GM12801 (cell line): ENCODE measurements around the gene PCIF1.

Experiments used
- TF ChIP-seq, protein P1 (sequence below): IDR thresholded peaks from one replicate; pipeline ENCODE4 v1.5.1; 2011; ENCODE audit warnings: control low read depth; ENCODE audit not compliant: insufficient read length; ENCODE audit errors: extremely low read depth

PCIF1 gene

DNA sequence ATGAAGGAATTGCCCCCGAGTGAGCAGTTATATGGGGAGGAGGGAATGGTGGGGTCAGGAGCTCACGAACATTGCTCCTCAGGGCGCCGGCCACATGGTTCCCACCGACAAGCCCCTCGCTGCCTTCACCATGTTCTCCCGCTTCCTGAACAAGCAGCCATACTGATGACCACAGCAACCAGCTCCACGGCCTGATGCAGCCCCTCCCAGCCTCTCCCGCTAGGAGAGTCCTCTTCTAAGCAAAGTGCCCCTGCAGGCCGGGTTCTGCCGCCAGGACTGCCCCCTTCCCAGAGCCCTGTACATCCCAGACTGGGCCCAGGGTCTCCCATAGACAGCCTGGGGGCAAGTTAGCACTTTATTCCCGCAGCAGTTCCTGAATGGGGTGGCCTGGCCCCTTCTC lies 36.2 kb upstream of the PCIF1 start:
- TF ChIP-seq, protein P1, sequence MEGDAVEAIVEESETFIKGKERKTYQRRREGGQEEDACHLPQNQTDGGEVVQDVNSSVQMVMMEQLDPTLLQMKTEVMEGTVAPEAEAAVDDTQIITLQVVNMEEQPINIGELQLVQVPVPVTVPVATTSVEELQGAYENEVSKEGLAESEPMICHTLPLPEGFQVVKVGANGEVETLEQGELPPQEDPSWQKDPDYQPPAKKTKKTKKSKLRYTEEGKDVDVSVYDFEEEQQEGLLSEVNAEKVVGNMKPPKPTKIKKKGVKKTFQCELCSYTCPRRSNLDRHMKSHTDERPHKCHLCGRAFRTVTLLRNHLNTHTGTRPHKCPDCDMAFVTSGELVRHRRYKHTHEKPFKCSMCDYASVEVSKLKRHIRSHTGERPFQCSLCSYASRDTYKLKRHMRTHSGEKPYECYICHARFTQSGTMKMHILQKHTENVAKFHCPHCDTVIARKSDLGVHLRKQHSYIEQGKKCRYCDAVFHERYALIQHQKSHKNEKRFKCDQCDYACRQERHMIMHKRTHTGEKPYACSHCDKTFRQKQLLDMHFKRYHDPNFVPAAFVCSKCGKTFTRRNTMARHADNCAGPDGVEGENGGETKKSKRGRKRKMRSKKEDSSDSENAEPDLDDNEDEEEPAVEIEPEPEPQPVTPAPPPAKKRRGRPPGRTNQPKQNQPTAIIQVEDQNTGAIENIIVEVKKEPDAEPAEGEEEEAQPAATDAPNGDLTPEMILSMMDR = no peak

- TF ChIP-seq, protein P1 = no peak
Observed at GRCh38 chr20:45899046-45899835, 35.2 kb upstream of the PCIF1 start.

DNA sequence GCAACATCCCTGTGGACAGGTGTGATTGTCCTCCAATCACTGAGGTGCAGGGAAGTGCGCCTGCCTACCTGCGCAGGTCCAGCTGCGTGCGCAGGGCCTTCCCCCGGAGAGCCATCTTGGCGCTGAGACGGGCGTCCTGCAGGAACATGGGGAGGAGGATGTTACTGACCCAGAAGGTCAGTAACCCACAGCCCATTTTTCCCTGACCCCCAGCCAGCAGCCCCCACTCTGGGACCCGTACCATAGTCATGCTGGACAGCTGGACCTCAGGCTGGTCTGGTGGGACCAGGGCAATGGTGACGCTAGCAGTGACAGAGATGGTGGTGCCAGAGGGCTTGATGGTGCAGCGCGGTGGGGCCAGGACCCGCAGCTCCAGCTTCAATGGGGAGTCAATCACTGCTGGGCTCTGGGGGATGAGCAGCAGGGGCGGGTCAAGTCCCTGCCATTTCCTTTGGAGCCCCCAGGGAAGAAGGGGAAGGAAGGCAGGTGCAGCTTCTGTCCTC lies 32.2 kb upstream of the PCIF1 start:
- TF ChIP-seq, protein P1 = no peak

GRCh38 chr20:45904583-45905504 lies 29.6 kb upstream of the PCIF1 start:
- TF ChIP-seq, protein P1 = no peak

- TF ChIP-seq, protein P1 = no peak
Observed at GRCh38 chr20:45905505-45906079, 28.9 kb upstream of the PCIF1 start.

DNA sequence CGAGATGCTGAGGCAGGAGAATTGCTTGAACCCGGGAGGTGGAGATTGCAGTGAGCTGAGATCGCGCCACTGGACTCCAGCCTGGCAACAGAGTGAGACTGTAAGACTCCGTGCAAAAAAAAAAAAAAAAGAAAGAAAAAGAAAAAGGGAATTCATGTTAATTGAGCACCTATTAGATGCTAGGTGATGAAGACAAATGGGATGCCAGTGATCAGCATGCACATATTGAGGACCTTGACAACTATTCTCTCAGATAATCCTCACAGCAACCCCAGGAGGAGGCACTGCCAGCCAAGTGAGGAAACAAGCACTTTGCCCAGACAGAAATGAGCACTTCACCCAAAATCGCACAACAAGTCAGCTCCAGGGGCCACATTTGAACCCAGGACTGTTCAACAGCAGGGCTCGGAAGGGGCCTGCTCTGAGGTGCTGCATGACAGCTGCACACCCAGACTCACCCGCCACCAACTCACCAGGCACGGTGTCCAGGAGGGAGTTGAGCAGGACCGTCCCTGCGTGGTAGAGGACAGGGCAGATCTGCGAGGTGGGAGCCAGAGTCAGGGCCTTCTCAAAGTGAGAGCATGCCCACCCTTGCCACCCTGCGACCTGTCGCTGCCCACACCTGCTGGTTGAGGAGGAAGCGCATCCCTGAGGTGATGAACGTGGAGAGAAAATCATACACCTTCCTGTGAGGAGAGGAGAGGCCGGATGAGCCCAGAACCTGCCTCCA lies 27.1 kb upstream of the PCIF1 start:
- TF ChIP-seq, protein P1 = no peak
